Chondrocyte (in vitro differentiated cells): ENCODE results near the gene INPP4B. TPM values are rescaled to one million over a fixed set of nuclear protein-coding genes. Genes with fewer than 3 reads are reported as not detected.

Experiments
- DNase-seq: peaks from one replicate; pipeline ENCODE4 v3.0.0; 2021; ENCODE audit warnings: mixed read lengths, low spot score
- H3K27ac Mint-ChIP-seq: one replicate; pipeline ENCODE4 v1.8.0; 2021; ENCODE audit warnings: mild to moderate bottlenecking, moderate library complexity, mixed read lengths; ENCODE audit not compliant: unreplicated experiment
- H3K27me3 Mint-ChIP-seq: 2 replicates; pipeline ENCODE4 v1.8.0; 2021; ENCODE audit warnings: low read depth, mixed read lengths
- H3K36me3 Mint-ChIP-seq: 2 replicates; pipeline ENCODE4 v1.8.0; 2021; ENCODE audit warnings: low read depth, mixed read lengths
- H3K4me1 Mint-ChIP-seq: 2 replicates; pipeline ENCODE4 v1.8.0; 2021; ENCODE audit warnings: low read depth, mild to moderate bottlenecking, mixed read lengths
- H3K4me3 Mint-ChIP-seq: one replicate; pipeline ENCODE4 v1.8.0; 2021; ENCODE audit warnings: mild to moderate bottlenecking, moderate library complexity, mixed read lengths; ENCODE audit not compliant: unreplicated experiment
- H3K9me3 Mint-ChIP-seq: 2 replicates; pipeline ENCODE4 v1.8.0; 2021; ENCODE audit warnings: low read depth, mixed read lengths
- total RNA-seq: library from RNA; stranded (reverse); gene quantifications from 3 replicates; pipeline ENCODE4 v1.2.1, GENCODE V29; 2021
- TF ChIP-seq, protein P1 (sequence below): fragments of 200-600 bp; sonication (generic); IDR thresholded peaks from 2 replicates; pipeline ENCODE4 v1.5.0; 2021; ENCODE audit warnings: antibody characterized with exemption, mild to moderate bottlenecking, moderate library complexity

Gene INPP4B
- total RNA-seq, 1 donor from 2014 or later = 30.0 TPM

DNA sequence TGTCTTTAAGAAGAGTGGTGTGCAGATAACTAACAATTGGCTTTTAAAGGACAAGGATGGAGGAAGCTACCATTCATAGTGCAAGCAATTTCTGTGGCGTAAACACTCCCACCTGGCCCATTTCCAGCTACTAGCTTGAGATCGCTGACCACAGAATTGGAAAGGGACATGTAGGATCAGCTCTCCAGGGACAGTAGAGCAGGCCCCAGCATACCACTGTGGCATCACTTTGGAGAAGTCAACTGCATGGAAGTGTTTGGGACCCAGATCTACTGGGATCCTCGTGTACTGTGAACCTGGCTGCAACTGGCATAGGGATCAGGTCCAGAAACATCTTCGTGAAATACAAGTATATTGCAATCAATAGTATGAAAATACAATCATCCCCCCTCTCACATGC is 515.0 kb downstream of the INPP4B start:
- TF ChIP-seq, protein P1, sequence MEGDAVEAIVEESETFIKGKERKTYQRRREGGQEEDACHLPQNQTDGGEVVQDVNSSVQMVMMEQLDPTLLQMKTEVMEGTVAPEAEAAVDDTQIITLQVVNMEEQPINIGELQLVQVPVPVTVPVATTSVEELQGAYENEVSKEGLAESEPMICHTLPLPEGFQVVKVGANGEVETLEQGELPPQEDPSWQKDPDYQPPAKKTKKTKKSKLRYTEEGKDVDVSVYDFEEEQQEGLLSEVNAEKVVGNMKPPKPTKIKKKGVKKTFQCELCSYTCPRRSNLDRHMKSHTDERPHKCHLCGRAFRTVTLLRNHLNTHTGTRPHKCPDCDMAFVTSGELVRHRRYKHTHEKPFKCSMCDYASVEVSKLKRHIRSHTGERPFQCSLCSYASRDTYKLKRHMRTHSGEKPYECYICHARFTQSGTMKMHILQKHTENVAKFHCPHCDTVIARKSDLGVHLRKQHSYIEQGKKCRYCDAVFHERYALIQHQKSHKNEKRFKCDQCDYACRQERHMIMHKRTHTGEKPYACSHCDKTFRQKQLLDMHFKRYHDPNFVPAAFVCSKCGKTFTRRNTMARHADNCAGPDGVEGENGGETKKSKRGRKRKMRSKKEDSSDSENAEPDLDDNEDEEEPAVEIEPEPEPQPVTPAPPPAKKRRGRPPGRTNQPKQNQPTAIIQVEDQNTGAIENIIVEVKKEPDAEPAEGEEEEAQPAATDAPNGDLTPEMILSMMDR = no peak
- Mint-ChIP-seq H3K36me3 (peaks cover 2% of the 10 kb centered on the region), H3K4me1 (peaks cover 59% of the 10 kb centered on the region), H3K4me3 (no peak overlapping the region), H3K27me3 (no peaks in the 10 kb centered on the region), H3K9me3 (peaks cover 5% of the 10 kb centered on the region), H3K27ac (peak overlapping the region; percentile 70)
- no peak for DNase-seq

DNA sequence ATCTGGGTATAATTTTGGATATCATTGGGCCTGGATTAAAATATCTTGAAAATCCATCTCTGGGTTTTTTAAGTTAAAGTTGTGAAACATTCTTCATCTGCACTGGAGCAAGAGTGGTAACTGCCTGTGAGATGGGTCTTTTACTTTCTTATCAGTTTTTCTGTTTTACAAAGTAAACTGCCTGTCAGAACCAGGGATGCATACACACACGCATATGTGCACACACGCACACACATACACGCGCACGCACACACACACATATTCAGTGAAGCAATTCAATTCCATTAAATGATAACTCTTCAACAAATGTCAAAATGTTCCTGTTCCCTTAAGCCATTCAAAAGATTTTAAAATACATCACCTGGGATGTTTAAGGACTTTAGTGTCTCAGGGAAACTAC is 515.8 kb downstream of the INPP4B start:
- Mint-ChIP-seq H3K4me3 (no peak overlapping the region), H3K36me3 (peaks cover 1% of the 10 kb centered on the region), H3K27me3 (no peaks in the 10 kb centered on the region), H3K27ac (no peak overlapping the region), H3K4me1 (peaks cover 57% of the 10 kb centered on the region), H3K9me3 (peaks cover 2% of the 10 kb centered on the region)
- DNase-seq = no peak
- TF ChIP-seq, protein P1 = no peak

DNA sequence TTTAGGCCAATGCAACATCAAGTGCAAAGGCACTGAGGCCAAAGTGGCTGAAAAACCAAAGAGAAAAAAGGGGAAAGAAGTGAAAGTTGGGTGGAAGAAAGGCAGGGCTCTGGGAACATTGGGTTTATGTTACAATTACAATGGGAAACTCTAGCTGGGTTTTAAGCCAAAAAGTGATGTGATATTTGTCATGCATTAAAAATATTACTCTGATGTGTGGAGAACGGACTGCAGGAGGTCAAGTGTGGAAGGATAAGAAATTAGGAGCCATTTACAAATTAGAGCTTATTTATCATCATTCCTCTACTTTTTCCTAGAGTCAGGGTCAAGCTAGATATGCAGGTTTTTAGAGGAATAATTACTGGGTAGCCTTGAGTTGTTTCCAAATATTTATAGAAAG is 516.8 kb downstream of the INPP4B start:
- H3K4me1 Mint-ChIP-seq = peaks cover 47% of the 10 kb centered on the region
- H3K27me3 Mint-ChIP-seq = no peaks in the 10 kb centered on the region

DNA sequence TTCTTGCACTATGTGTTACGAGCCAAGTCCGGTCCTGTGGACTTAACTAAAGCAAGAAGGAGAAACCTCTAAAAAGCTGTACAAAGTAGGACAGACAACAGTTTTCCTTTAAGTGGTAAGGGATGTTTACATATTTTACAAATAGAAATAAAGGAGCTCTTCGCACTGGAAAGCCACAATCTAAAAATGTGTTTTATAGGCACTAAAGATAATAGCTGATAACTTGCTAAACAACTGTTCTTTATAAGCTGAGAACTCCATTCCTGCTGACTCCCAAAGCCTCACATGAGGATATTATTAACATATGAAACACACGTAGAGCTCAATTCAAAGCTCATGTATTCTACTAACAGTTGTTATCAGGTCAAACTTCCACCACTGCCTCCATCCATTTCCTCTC is 519.9 kb downstream of the INPP4B start:
- peaks cover 21% of the 10 kb centered on the region for H3K4me1 Mint-ChIP-seq
- no peak overlapping the region for H3K4me3 Mint-ChIP-seq
- no peak overlapping the region for H3K27ac Mint-ChIP-seq
- TF ChIP-seq, protein P1 = no peak
- peaks cover 7% of the 10 kb centered on the region for H3K9me3 Mint-ChIP-seq
- H3K36me3 Mint-ChIP-seq = peaks cover 4% of the 10 kb centered on the region
- no peaks in the 10 kb centered on the region for H3K27me3 Mint-ChIP-seq
- no peak for DNase-seq

More for the DNA sequence above, 516.8 kb downstream of the INPP4B start:
- TF ChIP-seq, protein P1 = no peak
- no peak overlapping the region for H3K4me3 Mint-ChIP-seq
- no peaks in the 10 kb centered on the region for H3K36me3 Mint-ChIP-seq
- DNase-seq = no peak
- no peak overlapping the region for H3K27ac Mint-ChIP-seq
- no peaks in the 10 kb centered on the region for H3K9me3 Mint-ChIP-seq

DNA sequence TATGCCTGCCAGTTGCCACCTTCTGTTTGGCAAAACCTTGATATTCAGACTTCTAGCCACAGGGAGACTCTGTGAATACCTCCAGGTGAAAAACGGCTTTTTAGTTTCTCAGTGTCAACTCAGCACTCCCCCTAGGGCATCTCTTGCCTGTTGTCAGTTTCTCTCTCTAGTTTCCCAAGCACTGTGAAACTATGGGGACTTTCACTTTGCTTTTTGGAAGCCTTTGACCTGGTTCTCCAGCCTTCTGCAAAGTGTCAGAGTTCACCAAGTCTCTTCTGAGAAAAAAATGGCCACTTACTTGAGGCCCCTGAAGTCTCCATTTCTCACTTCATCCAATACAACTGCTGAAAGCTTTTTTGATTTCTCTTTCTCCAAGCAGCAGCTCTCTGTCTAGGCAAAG is 521.5 kb downstream of the INPP4B start:
- peaks cover 10% of the 10 kb centered on the region for H3K4me1 Mint-ChIP-seq
- peaks cover 7% of the 10 kb centered on the region for H3K36me3 Mint-ChIP-seq
- no peaks in the 10 kb centered on the region for H3K27me3 Mint-ChIP-seq
- H3K9me3 Mint-ChIP-seq = peaks cover 13% of the 10 kb centered on the region
- no peak overlapping the region for H3K27ac Mint-ChIP-seq
- TF ChIP-seq, protein P1 = no peak
- no peak overlapping the region for H3K4me3 Mint-ChIP-seq
- DNase-seq = no peak
